Progenitor cell of endocrine pancreas (in vitro differentiated cells): ENCODE measurements around the gene BCL2. TPM values are rescaled to one million over a fixed set of nuclear protein-coding genes. Genes with fewer than 3 reads are reported as not detected.

Source experiments
- DNase-seq: peaks from one replicate; pipeline ENCODE4 v3.0.0; 2021; ENCODE audit warnings: low spot score; ENCODE audit not compliant: unreplicated experiment
- H3K27ac Mint-ChIP-seq: 2 replicates; pipeline ENCODE4 v1.8.0; 2021; ENCODE audit warnings: mild to moderate bottlenecking, moderate library complexity, mixed read lengths
- H3K27me3 Mint-ChIP-seq: 2 replicates; pipeline ENCODE4 v1.8.0; 2021; ENCODE audit warnings: mixed read lengths
- H3K36me3 Mint-ChIP-seq: 2 replicates; pipeline ENCODE4 v1.8.0; 2022; ENCODE audit warnings: mixed read lengths; ENCODE audit not compliant: insufficient read depth
- H3K4me1 Mint-ChIP-seq: 2 replicates; pipeline ENCODE4 v1.8.0; 2021; ENCODE audit warnings: low read depth, mixed read lengths
- H3K4me3 Mint-ChIP-seq: 2 replicates; pipeline ENCODE4 v1.8.0; 2021; ENCODE audit warnings: low read depth, mild to moderate bottlenecking, moderate library complexity, mixed read lengths
- H3K9me3 Mint-ChIP-seq: 2 replicates; pipeline ENCODE4 v1.8.0; 2021; ENCODE audit warnings: low read depth, mixed read lengths
- CTCF ChIP-seq: fragments of 200-600 bp; sonication (generic); IDR thresholded peaks from one replicate; pipeline ENCODE4 v1.5.0; 2021; ENCODE audit warnings: antibody characterized with exemption, mild to moderate bottlenecking; ENCODE audit not compliant: unreplicated experiment
- total RNA-seq: library from RNA; stranded (reverse); gene quantifications from 2 replicates; pipeline ENCODE4 v1.2.1, GENCODE V29; 2021

Gene BCL2
- total RNA-seq, 1 donor from 2014 or later: 3.8 TPM

DNA sequence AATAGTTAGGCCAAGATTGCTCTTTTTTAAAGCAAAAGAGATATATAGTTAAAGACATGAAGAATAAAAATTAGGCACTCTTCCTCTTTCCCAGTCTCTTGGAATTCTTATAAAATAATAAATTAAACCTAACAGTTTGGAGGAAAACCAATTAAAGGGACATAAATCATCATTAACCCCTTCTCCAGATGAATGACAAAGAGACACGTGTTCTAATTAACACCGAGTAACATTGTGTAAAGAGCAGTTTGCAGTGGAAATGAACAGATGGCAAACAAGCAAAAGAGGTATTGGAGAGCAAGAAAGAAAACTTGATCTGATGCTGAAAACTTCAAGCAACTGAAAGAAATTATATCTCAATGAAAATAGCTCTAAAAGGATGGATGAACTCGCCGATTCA, 48.4 kb downstream of the BCL2 start:
- peaks cover 3% of the 10 kb centered on the region for H3K4me1 Mint-ChIP-seq
- H3K4me3 Mint-ChIP-seq: no peak overlapping the region
- no peaks in the 10 kb centered on the region for H3K9me3 Mint-ChIP-seq

GRCh38 chr18:63267975-63268721, 51.4 kb downstream of the BCL2 start:
- Mint-ChIP-seq H3K4me3 (no peak overlapping the region), H3K27ac (no peak overlapping the region), H3K4me1 (peaks cover 2% of the 10 kb centered on the region), H3K9me3 (no peaks in the 10 kb centered on the region), H3K27me3 (peaks cover 10% of the 10 kb centered on the region), H3K36me3 (no peaks in the 10 kb centered on the region)
- DNase-seq: no peak
- no peak for TF ChIP-seq CTCF

More for the DNA sequence above, 48.4 kb downstream of the BCL2 start:
- Mint-ChIP-seq H3K27ac (no peak overlapping the region), H3K36me3 (no peaks in the 10 kb centered on the region), H3K27me3 (peaks cover 10% of the 10 kb centered on the region)
- no peak for TF ChIP-seq CTCF
- DNase-seq: no peak

- no peak overlapping the region for H3K4me3 Mint-ChIP-seq
- peaks cover 2% of the 10 kb centered on the region for H3K4me1 Mint-ChIP-seq
- no peak for TF ChIP-seq CTCF
- no peak overlapping the region for H3K27ac Mint-ChIP-seq
- H3K27me3 Mint-ChIP-seq: peaks cover 10% of the 10 kb centered on the region
- no peak for DNase-seq
- no peaks in the 10 kb centered on the region for H3K9me3 Mint-ChIP-seq
- H3K36me3 Mint-ChIP-seq: no peaks in the 10 kb centered on the region
Observed at GRCh38 chr18:63266888-63267790, 52.4 kb downstream of the BCL2 start.

DNA sequence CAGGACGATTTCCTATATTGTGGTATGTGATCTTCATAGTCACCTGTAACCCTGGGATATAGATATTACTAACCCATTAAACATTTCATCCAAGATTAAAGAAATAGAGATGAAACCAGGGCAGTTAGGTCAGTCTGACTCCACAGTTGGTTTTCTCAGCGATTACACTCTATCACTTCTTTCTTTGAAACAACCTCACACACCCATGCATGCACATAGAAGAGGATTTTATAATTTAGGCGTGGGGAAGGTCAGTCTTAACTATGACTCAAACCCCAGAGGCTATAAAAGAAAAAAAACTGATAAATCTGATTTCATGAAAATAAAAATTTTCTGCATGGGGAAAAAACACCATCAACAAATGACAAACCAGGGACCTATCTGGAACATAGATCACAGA, 54.2 kb downstream of the BCL2 start:
- no peak overlapping the region for H3K27ac Mint-ChIP-seq
- H3K36me3 Mint-ChIP-seq: no peaks in the 10 kb centered on the region
- H3K4me1 Mint-ChIP-seq: peaks cover 9% of the 10 kb centered on the region
- no peak for DNase-seq
- no peak for TF ChIP-seq CTCF
- peaks cover 3% of the 10 kb centered on the region for H3K9me3 Mint-ChIP-seq
- H3K4me3 Mint-ChIP-seq: no peak overlapping the region
- peaks cover 10% of the 10 kb centered on the region for H3K27me3 Mint-ChIP-seq

DNA sequence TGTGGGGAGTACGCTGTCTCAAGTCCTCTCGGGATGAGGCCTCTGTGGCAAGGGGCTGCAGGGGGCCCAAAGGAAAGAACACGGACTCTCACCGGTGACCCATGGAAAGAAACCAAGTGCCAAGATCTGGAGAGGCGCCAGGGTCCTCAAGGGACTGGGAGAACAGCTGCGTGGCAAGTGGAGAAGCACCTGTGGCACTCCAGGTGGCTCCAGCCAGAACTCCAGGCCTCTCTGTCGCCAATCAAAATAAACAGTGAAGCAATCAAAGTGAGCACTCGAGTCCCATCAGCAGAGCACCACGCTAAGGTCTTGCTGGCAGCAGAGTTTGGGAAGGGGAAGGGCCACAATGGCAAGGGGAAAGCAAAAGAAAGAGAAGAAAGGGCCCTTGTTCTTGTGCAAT, 54.7 kb downstream of the BCL2 start:
- no peak for TF ChIP-seq CTCF
- Mint-ChIP-seq H3K9me3 (peaks cover 3% of the 10 kb centered on the region), H3K27ac (no peak overlapping the region), H3K4me1 (peaks cover 14% of the 10 kb centered on the region), H3K27me3 (peaks cover 10% of the 10 kb centered on the region), H3K36me3 (no peaks in the 10 kb centered on the region), H3K4me3 (no peak overlapping the region)
- DNase-seq: no peak
